Neuron (in vitro differentiated cells): ENCODE results near the gene DOCK4.

Experiments used
- H2AFZ ChIP-seq: one replicate; pipeline ENCODE4 v1.6.1; 2013; ENCODE audit warnings: low read depth, mild to moderate bottlenecking, inconsistent platforms, low read length, moderate library complexity
- H3K27me3 ChIP-seq: one replicate; pipeline ENCODE4 v1.6.1; 2013; ENCODE audit warnings: low read length; ENCODE audit not compliant: insufficient read depth
- H3K36me3 ChIP-seq: one replicate; pipeline ENCODE4 v1.6.1; 2013; ENCODE audit warnings: low read length; ENCODE audit not compliant: insufficient read depth
- H3K4me1 ChIP-seq: one replicate; pipeline ENCODE4 v1.6.1; 2013; ENCODE audit warnings: low read length; ENCODE audit not compliant: insufficient read depth
- H3K4me3 ChIP-seq: 2 replicates; pipeline ENCODE4 v1.5.1; 2013; ENCODE audit warnings: mild to moderate bottlenecking, low read length, moderate library complexity
- H3K9me3 ChIP-seq: one replicate; pipeline ENCODE4 v1.6.1; 2013; ENCODE audit warnings: low read length

Gene DOCK4

GRCh38 chr7:112110651-112111050, 95.5 kb downstream of the DOCK4 start:
- Histone ChIP-seq H3K36me3 (no peaks in the 10 kb centered on the region), H2AFZ (no peak overlapping the region), H3K27me3 (no peaks in the 10 kb centered on the region), H3K4me3 (no peak overlapping the region), H3K4me1 (peaks cover 6% of the 10 kb centered on the region), H3K9me3 (no peaks in the 10 kb centered on the region)

- Histone ChIP-seq H3K27me3 (no peaks in the 10 kb centered on the region), H3K36me3 (no peaks in the 10 kb centered on the region), H3K4me1 (peaks cover 6% of the 10 kb centered on the region), H2AFZ (no peak overlapping the region), H3K4me3 (no peak overlapping the region), H3K9me3 (no peaks in the 10 kb centered on the region)
These were observed 96.0 kb downstream of the DOCK4 start for GRCh38 chr7:112110175-112110574.

GRCh38 chr7:112108981-112109380, 97.2 kb downstream of the DOCK4 start:
- Histone ChIP-seq H3K36me3 (no peaks in the 10 kb centered on the region), H3K27me3 (no peaks in the 10 kb centered on the region), H2AFZ (no peak overlapping the region), H3K4me3 (no peak overlapping the region), H3K9me3 (no peaks in the 10 kb centered on the region), H3K4me1 (peaks cover 6% of the 10 kb centered on the region)

- peaks cover 6% of the 10 kb centered on the region for H3K4me1 ChIP-seq
- no peak overlapping the region for H3K4me3 ChIP-seq
- H3K27me3 ChIP-seq: no peaks in the 10 kb centered on the region
- H3K36me3 ChIP-seq: no peaks in the 10 kb centered on the region
- no peak overlapping the region for H2AFZ ChIP-seq
- no peaks in the 10 kb centered on the region for H3K9me3 ChIP-seq
These were observed 100.3 kb downstream of the DOCK4 start for GRCh38 chr7:112105584-112106530.

GRCh38 chr7:112104120-112104519, 102.1 kb downstream of the DOCK4 start:
- H3K4me3 ChIP-seq: no peak overlapping the region
- no peak overlapping the region for H2AFZ ChIP-seq
- H3K36me3 ChIP-seq: no peaks in the 10 kb centered on the region
- no peaks in the 10 kb centered on the region for H3K9me3 ChIP-seq
- no peaks in the 10 kb centered on the region for H3K27me3 ChIP-seq
- H3K4me1 ChIP-seq: peaks cover 6% of the 10 kb centered on the region

- Histone ChIP-seq H3K36me3 (no peaks in the 10 kb centered on the region), H3K9me3 (no peaks in the 10 kb centered on the region), H3K4me3 (no peak overlapping the region), H3K27me3 (no peaks in the 10 kb centered on the region), H2AFZ (no peak overlapping the region), H3K4me1 (peaks cover 6% of the 10 kb centered on the region)
These were observed 103.0 kb downstream of the DOCK4 start for GRCh38 chr7:112103246-112103645.

- Histone ChIP-seq H3K27me3 (no peaks in the 10 kb centered on the region), H3K4me1 (peaks cover 2% of the 10 kb centered on the region), H3K36me3 (no peaks in the 10 kb centered on the region), H2AFZ (no peak overlapping the region), H3K4me3 (no peak overlapping the region), H3K9me3 (no peaks in the 10 kb centered on the region)
These were observed 104.9 kb downstream of the DOCK4 start for GRCh38 chr7:112101201-112101846.

GRCh38 chr7:112097524-112097923, 108.7 kb downstream of the DOCK4 start:
- Histone ChIP-seq H3K9me3 (no peaks in the 10 kb centered on the region), H3K36me3 (no peaks in the 10 kb centered on the region), H2AFZ (no peak overlapping the region), H3K4me1 (peaks cover 6% of the 10 kb centered on the region), H3K4me3 (no peak overlapping the region), H3K27me3 (no peaks in the 10 kb centered on the region)

GRCh38 chr7:112093409-112093808, 112.8 kb downstream of the DOCK4 start:
- peaks cover 8% of the 10 kb centered on the region for H3K4me1 ChIP-seq
- H3K27me3 ChIP-seq: no peaks in the 10 kb centered on the region
- H3K36me3 ChIP-seq: no peaks in the 10 kb centered on the region
- H2AFZ ChIP-seq: no peak overlapping the region
- no peak overlapping the region for H3K4me3 ChIP-seq
- no peaks in the 10 kb centered on the region for H3K9me3 ChIP-seq

- no peaks in the 10 kb centered on the region for H3K36me3 ChIP-seq
These were observed 113.3 kb downstream of the DOCK4 start for GRCh38 chr7:112092709-112093395.

GRCh38 chr7:112092306-112092705, 113.9 kb downstream of the DOCK4 start:
- no peak overlapping the region for H3K4me3 ChIP-seq
- H3K4me1 ChIP-seq: peaks cover 8% of the 10 kb centered on the region
- no peaks in the 10 kb centered on the region for H3K27me3 ChIP-seq
- no peak overlapping the region for H2AFZ ChIP-seq
- H3K36me3 ChIP-seq: no peaks in the 10 kb centered on the region
- H3K9me3 ChIP-seq: no peaks in the 10 kb centered on the region

More at GRCh38 chr7:112092709-112093395, 113.3 kb downstream of the DOCK4 start:
- H3K4me1 ChIP-seq: peaks cover 8% of the 10 kb centered on the region
- no peaks in the 10 kb centered on the region for H3K27me3 ChIP-seq
- H3K9me3 ChIP-seq: no peaks in the 10 kb centered on the region
- no peak overlapping the region for H3K4me3 ChIP-seq
- no peak overlapping the region for H2AFZ ChIP-seq

- no peaks in the 10 kb centered on the region for H3K9me3 ChIP-seq
- H3K4me3 ChIP-seq: no peak overlapping the region
- no peaks in the 10 kb centered on the region for H3K27me3 ChIP-seq
- peaks cover 8% of the 10 kb centered on the region for H3K4me1 ChIP-seq
- H3K36me3 ChIP-seq: no peaks in the 10 kb centered on the region
- H2AFZ ChIP-seq: no peak overlapping the region
These were observed 114.4 kb downstream of the DOCK4 start for GRCh38 chr7:112091768-112092167.

GRCh38 chr7:112089551-112089950, 116.6 kb downstream of the DOCK4 start:
- H3K27me3 ChIP-seq: no peaks in the 10 kb centered on the region
- no peaks in the 10 kb centered on the region for H3K36me3 ChIP-seq
- H2AFZ ChIP-seq: no peak overlapping the region
- H3K4me1 ChIP-seq: peaks cover 8% of the 10 kb centered on the region
- H3K4me3 ChIP-seq: no peak overlapping the region
- no peaks in the 10 kb centered on the region for H3K9me3 ChIP-seq
